Heart right ventricle (tissue), 16 donors: ENCODE results near the gene CCDC9. TPM values are rescaled to one million over a fixed set of nuclear protein-coding genes. Genes with fewer than 3 reads are reported as not detected.
A peak's percentile ranks its signal among the peaks of the same experiment; 100 is the strongest.

ENCODE experiments used
- ATAC-seq, 8 donors: fragments of 200-7000 bp; cut with Tn5 transposase; one replicate each; pipeline ENCODE4 v1.9.1; 2020; ENCODE audit warnings: mild to moderate bottlenecking in 8 of 8, moderate library complexity in 8 of 8, moderate number of reproducible peaks in 1 of 8
- DNase-seq, 2 donors: peaks; one replicate each; pipeline ENCODE4 v3.0.0-alpha.2; 2020
- H3K27ac ChIP-seq, 10 donors: fragments of 200-600 bp; sonication (generic) in 2 of 10; one replicate each; pipeline versions ENCODE4 v1.5.0 to v1.8.0; 2020 to 2022; ENCODE audit warnings: mild to moderate bottlenecking in 3 of 10
- H3K27me3 ChIP-seq, 7 donors: fragments of 200-600 bp; one replicate each; pipeline ENCODE4 v1.8.0; 2021 to 2022; ENCODE audit warnings: mild to moderate bottlenecking in 2 of 7
- H3K36me3 ChIP-seq, 9 donors: fragments of 200-600 bp; sonication (generic) in 1 of 9; one replicate each; pipeline versions ENCODE4 v1.5.0 to v1.8.0; 2020 to 2022; ENCODE audit warnings: mild to moderate bottlenecking in 2 of 9
- H3K4me1 ChIP-seq, 9 donors: fragments of 200-600 bp; sonication (generic) in 1 of 9; one replicate each; pipeline versions ENCODE4 v1.5.0 to v1.8.0; 2020 to 2022; ENCODE audit warnings: mild to moderate bottlenecking in 4 of 9
- H3K4me3 ChIP-seq, 10 donors: fragments of 200-600 bp; sonication (generic) in 2 of 10; one replicate each; pipeline versions ENCODE4 v1.5.0 to v1.8.0; 2020 to 2022; ENCODE audit warnings: mild to moderate bottlenecking in 7 of 10, moderate library complexity in 2 of 10
- H3K9me3 ChIP-seq, 11 donors: fragments of 200-600 bp in 10 of 11; sonication (generic) in 2 of 11; one replicate each; pipeline versions ENCODE4 v1.5.0 to v1.8.0; 2013 to 2022; ENCODE audit warnings: mild to moderate bottlenecking in 2 of 11, control low read depth in 1 of 11, moderate library complexity in 1 of 11
- WGBS, 2 donors: extraction: QIAGEN DNeasy Blood & Tissue Kit; methylation state at CpG; one replicate each; pipeline ENCODE4 v1.1.7; 2013; ENCODE audit warnings: inconsistent platforms in 1 of 2; 5-methylcytosine and 5-hydroxymethylcytosine counted together
- intact Hi-C, 10 donors: fragments of 100-400 bp; cut with DNase I; formaldehyde crosslinking; loops; one replicate each; pipeline versions ENCODE4 v1.11.1 to v1.14.2; 2022
- polyA plus RNA-seq, 2 donors: library from polyadenylated mRNA; stranded (reverse); fragments of 200-250 nt; gene quantifications; one replicate each; pipeline ENCODE4 v1.2.3, GENCODE V29; 2013
- total RNA-seq, 10 donors: library from RNA; stranded (reverse); fragmentation: NEBNext Ultra II Directional in 3 of 10; extraction: Animal tissue kit (Norgen Biotek cat#: 25700) in 3 of 10; gene quantifications; one replicate each; pipeline versions ENCODE4 v1.2.1 to v1.2.4, GENCODE V29; 2021 to 2023
- TF ChIP-seq, protein P1 (sequence below), 9 donors: fragments of 200-600 bp; sonication (generic) in 2 of 9; IDR thresholded peaks; one replicate each; pipeline versions ENCODE4 v1.5.0 to v1.8.0; 2021 to 2022; ENCODE audit warnings: antibody characterized with exemption in 9 of 9, mild to moderate bottlenecking in 5 of 9, moderate library complexity in 1 of 9
- donor health status: Arrhythmogenic right ventricular cardiomyopathy.
- donor health status: ischemic (EF 13 %, LVEDD 7.1; RV severe dilation, severe dysfunction).
- donor health status: healthy with polysubstance abuse.
- donor health status: DM: no; HTN: yes; CAD: no.
- donor health status: DM: no; HTN: no; CAD: no.
- donor health status: ischemic (EF 25% LVEDD 6.9; RV normal size, moderate dysfunction).
- donor health status: ischemic (EF 25% LVEDD 5.7; RV mildly dilated, moderate dysfunction).
- donor health status: healthy.
- donor health status: DM: yes; HTN: yes; CAD: no.
- donor health status: Ischemic cardiomyopathy.
- donor health status: ischemic (EF 35%, LVEDD 5.7; RV mildly dilated, moderate dysfunction).
- donor health status: nonischemic (EF 11% LVEDD 7.7; RV severe dilation, severe dysfunction).
- donor health status: DM: yes; HTN: yes; CAD: no.
- donor health status: PGD.
- donor health status: ischemic (EF 29% LVEDD 5.4; RV normal size, mild dysfunction).
- donor health status: nonischemic (EF 23%, LVEDD 6.1; RV moderate dilation, normal function).

CCDC9 gene
- total and polyA plus RNA-seq, 12 donors = 14.2 to 31.1 (median 17.4) TPM

DNA sequence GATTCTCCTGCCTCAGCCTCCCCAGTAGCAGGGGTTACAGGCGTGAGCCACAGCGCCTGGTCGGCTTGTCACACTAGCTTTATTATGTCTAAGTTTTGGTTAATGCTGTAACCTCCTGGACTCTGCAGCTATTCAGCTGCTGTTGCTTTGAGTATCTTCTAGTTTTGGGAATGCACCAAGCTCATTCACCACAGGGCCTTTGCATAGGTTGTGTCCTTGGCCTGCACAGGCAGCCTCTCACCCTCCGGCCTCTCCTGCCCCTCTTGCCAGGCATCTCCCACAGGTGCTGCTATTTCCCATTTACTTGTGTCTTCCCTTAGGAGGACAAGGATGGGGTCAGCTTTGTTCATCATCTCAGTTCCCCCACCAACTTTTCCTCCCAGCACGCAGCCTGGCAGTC, 2.4 kb upstream of the CCDC9 start:
- TF ChIP-seq, protein P1, sequence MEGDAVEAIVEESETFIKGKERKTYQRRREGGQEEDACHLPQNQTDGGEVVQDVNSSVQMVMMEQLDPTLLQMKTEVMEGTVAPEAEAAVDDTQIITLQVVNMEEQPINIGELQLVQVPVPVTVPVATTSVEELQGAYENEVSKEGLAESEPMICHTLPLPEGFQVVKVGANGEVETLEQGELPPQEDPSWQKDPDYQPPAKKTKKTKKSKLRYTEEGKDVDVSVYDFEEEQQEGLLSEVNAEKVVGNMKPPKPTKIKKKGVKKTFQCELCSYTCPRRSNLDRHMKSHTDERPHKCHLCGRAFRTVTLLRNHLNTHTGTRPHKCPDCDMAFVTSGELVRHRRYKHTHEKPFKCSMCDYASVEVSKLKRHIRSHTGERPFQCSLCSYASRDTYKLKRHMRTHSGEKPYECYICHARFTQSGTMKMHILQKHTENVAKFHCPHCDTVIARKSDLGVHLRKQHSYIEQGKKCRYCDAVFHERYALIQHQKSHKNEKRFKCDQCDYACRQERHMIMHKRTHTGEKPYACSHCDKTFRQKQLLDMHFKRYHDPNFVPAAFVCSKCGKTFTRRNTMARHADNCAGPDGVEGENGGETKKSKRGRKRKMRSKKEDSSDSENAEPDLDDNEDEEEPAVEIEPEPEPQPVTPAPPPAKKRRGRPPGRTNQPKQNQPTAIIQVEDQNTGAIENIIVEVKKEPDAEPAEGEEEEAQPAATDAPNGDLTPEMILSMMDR (IDR thresholded peaks at IDR 0.05) = no peak
- no peak for ATAC-seq
- Histone ChIP-seq H3K27ac (no peak overlapping the region), H3K4me1 (peaks cover 4 to 24% (median 22%) of the 10 kb centered on the region in 9 donors), H3K36me3 (peaks cover 0 to 9% (median 0%) of the 10 kb centered on the region in 9 donors), H3K4me3 (no peak overlapping the region), H3K27me3 (no peaks in the 10 kb centered on the region), H3K9me3 (no peaks in the 10 kb centered on the region)
- intact Hi-C loops = no loop called here
- DNase-seq = no peak
- WGBS, 2 donors = 89 to 94% methylated on average over 5 of the region's 5 CpGs

DNA sequence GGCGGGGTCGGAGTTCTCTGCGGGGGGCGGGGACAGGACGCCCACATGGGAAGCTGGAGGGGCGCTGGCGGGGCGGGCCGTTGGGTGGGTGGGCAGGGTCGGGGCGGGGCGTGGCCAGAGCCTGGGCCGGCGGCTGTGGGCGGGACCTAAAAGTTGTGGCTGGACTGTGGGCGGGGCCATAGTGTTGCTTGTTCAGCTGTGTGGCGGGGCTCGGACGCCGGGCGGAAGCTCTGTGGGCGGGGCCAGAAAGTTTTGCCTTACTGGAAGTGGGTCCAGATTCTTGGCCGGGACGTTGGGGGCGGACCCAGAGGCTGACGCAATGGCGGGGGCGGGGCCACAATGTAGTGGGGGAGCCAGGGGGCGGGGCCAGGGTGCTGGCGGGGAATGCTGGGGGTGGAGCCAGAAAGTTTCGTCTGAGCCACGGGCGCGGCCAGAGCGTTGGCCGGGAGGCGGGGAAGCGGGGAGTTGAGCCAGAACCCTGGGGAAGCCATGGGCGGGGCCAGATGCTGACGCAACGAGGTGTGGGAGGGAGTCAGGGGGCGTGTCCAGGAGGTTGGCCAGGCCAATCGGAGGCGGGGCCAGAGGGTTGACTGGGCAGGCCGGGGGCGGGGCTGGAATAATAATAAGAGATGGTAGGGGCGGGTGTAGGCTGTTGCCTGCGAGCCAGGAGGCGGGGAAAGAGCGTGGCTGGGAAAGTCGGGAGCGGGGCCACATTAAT, 527 bp downstream of the CCDC9 start:
- TF ChIP-seq, protein P1 (IDR thresholded peaks at IDR 0.05) = no peak
- intact Hi-C loops = loop anchor here in 5 of 10 donors (1.0 kb wide), 2 partner anchors 16 to 17 kb away; partner anchors contain the start of gene INAFM1 (in 1 of the 5)
- Histone ChIP-seq H3K4me3 (peak overlapping the region; percentile 49 to 81 (median 62)), H3K27me3 (no peaks in the 10 kb centered on the region), H3K9me3 (no peaks in the 10 kb centered on the region), H3K4me1 (peaks cover 6 to 42% (median 28%) of the 10 kb centered on the region in 9 donors), H3K36me3 (peaks cover 0 to 38% (median 18%) of the 10 kb centered on the region in 9 donors), H3K27ac (peak overlapping the region; percentile 80 to 97 (median 94))
- DNase-seq (peak; percentile 100), ATAC-seq (peak; percentile 83 to 91 (median 88))
- WGBS, 2 donors = 1% methylated on average over 41 to 51 of the region's 52 CpGs

DNA sequence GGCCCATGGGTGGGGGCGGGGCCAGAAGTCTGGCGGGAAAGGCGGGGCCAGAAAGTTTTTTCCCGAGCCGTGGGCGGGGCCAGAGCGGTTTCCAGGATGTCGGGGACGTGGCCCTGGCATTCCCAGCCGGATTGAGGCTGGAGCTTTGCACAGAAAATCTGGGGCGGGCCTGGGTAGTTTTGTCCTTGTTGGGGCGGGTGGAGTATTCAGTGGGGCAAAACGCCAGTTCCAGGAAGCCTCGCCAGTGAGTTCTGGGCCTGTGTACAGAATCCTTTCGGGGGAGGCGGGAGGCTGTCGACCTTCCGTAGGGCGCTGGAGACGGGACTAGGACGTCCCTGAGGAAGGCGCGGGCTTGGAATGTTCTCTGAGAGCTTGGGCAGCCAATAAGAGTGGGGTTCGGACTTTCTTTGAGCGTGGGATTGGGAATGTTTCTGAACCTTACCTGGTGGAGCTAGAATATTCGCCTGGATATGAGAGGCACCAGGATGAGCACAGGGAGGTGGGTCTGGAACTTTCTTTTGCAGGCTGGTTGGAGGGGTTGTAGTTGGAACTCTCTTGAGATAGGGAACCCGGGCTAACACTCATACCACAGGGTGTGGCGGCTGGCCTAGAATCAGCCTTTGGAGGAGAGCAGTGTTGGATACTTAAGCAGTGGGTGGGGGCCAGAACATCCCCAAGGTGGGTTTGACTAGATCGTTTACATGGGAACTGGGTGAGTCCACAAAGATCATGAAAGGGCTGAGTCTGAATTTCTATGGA, 1.3 kb downstream of the CCDC9 start:
- H3K27ac ChIP-seq = peak overlapping the region; percentile 77 to 97 (median 94)
- DNase-seq = no peak
- no peaks in the 10 kb centered on the region for H3K27me3 ChIP-seq
- H3K4me1 ChIP-seq = peaks cover 6 to 42% (median 28%) of the 10 kb centered on the region in 9 donors
- intact Hi-C loops = loop anchor here in 5 of 10 donors (1.0 kb wide), 2 partner anchors 16 to 17 kb away; partner anchors contain the start of gene INAFM1 (in 1 of the 5)
- 1 to 3% methylated on average over 29 of the region's 29 CpGs for WGBS, 2 donors
- TF ChIP-seq, protein P1 (IDR thresholded peaks at IDR 0.05) = no peak
- peaks cover 0 to 45% (median 19%) of the 10 kb centered on the region in 9 donors for H3K36me3 ChIP-seq
- peak overlapping the region in 9 of 10 donors; percentile 34 to 68 (median 60) for H3K4me3 ChIP-seq
- ATAC-seq = peak in 3 of 8 donors; percentile 48 to 61 (median 51)
- no peaks in the 10 kb centered on the region for H3K9me3 ChIP-seq

GRCh38 chr19:47258434-47258833, 2.1 kb downstream of the CCDC9 start:
- H3K36me3 ChIP-seq = peaks cover 0 to 53% (median 22%) of the 10 kb centered on the region in 9 donors
- peak overlapping the region in 8 of 10 donors; percentile 77 to 97 (median 94) for H3K27ac ChIP-seq
- peak overlapping the region in 7 of 10 donors; percentile 41 to 68 (median 61) for H3K4me3 ChIP-seq
- ATAC-seq (no peak), DNase-seq (no peak)
- TF ChIP-seq, protein P1 (IDR thresholded peaks at IDR 0.05) = no peak
- H3K27me3 ChIP-seq = no peaks in the 10 kb centered on the region
- 91 to 94% methylated on average over 9 of the region's 9 CpGs for WGBS, 2 donors
- no peaks in the 10 kb centered on the region for H3K9me3 ChIP-seq
- H3K4me1 ChIP-seq = peaks cover 6 to 42% (median 28%) of the 10 kb centered on the region in 9 donors
- intact Hi-C loops = no loop called here
